GM19328 (cell line): Measurements from ENCODE around the gene CACNA2D2.
"Not testable (repeated sequence)": the region's sequence is repeated elsewhere in the genome, so short reads cannot be mapped to it uniquely, and the experiment has no call there.

Source experiments
- ATAC-seq: cut with Tn5 transposase; IDR thresholded peaks from one replicate; pipeline ENCODE4 v1.9.1; 2021; ENCODE audit warnings: mild to moderate bottlenecking, moderate library complexity; ENCODE audit not compliant: unreplicated experiment

The CACNA2D2 gene

DNA sequence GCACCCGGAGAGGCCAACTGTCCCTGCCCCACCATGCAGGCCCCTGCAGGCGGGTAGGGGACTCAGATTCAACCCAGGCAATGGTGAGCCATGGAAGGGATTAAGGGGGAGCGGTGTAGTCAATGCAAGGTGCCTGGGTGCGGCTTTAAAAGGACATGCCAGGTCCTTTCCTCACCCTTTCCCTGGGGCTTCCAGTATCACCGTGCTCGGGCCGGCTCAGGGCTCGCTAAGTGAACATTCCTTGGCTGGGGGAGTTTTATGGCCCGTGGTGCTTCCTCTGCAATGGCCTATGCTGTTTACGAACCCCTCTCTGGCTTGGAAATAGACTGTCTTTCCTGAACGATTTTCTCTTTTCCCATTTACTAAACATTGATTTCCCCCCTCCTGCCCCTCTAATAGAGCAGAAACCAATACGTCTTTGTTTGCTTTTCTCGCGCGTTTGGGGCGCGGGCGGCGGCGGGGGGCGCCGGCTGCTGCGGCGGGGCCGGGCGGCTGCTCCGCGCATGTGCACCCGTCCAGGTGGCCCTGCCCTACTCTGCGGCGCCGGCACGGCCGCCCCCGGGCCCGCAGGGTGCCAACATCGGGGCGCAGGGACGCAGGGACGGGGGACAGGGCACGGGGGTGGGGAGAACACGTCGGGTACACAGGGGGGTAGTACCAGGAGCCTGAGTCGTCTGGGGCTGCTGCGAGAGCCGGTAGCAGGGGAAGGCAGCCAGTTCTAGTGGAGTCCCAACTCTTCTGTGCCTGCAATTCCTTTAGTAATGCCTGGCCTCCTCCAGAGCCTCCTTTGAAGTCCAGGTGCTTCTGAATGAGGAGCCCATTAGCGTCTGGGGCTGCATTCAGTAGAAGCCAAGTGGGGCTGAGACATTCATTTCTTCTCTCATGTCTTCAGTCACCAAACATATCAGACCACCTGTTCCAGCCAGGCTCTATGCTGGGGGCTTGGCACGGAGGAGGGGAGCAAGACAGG is 26.9 kb upstream of the CACNA2D2 start:
- no peak for ATAC-seq

DNA sequence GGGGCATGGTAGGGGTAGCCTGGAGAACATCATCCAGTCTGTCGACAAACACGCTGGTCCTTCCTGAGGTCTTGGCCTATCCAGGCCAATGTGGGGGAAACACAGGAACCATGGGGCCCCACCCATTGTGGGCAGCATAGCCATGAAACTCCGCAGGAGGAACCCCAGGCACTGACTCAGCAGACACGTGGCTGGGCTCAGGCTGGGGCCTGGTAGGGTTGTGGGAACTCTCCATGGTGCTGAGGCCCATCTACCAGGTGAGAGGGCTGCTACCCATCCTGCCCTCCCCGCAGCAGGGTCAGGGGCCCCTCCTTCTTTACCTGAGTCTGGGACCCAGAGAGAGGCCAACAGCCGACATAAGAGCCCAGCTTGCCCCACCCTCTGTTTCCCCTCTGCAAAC is 22.6 kb upstream of the CACNA2D2 start:
- ATAC-seq: no peak

DNA sequence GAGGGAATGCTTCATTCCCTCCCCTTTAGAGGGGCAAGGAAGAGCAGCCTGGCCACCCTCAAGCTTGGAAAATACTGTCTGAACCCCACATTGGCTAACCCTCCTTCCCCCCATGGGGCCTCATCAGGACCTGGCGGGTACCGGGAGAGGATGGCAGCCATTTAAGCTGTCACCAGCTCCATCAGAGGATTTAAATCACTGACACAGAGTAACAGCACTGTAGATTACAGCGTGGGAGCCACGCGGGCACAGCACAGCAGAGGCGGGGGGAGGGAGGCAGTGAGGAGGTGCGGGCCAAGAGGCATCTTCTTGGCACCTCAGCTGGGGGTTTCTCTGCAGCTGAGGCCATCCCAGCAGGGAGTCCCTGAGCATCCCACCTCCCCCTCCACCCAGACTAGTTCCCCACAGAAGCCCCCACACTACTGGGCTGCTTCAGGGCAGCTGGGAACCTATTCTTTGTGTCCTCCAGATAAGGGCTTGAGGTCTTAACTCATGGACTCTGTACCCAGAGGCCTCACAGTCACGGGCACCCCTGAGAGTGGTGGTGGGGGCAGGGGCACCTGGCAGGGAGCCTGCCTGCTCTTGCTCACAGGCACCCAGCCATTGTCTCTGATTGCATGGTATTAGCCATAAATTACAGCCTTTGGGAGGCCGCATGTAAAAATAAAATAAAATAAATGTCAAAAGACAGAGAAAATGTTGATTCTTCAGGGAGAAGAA is 21.9 kb upstream of the CACNA2D2 start:
- ATAC-seq: no peak

DNA sequence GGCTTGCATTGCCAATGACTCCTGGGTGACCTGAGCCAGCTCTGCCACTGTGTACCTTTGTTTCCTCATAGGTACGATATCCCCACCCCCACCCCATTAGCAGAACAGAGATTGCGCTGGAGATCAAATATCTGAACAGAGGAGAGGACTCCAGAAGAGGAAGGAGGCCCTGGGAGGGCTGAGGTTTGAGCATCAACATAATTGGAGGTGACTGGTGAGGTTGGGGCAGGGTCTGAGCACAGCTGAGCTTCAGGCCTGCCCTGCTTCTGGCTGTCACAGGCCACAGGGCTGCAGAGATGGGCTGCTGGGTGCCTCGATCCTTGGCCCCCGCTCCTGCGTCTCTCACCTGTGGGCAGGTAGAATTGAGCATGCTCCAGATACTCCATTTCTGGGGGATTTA is 21.3 kb upstream of the CACNA2D2 start:
- no peak for ATAC-seq

DNA sequence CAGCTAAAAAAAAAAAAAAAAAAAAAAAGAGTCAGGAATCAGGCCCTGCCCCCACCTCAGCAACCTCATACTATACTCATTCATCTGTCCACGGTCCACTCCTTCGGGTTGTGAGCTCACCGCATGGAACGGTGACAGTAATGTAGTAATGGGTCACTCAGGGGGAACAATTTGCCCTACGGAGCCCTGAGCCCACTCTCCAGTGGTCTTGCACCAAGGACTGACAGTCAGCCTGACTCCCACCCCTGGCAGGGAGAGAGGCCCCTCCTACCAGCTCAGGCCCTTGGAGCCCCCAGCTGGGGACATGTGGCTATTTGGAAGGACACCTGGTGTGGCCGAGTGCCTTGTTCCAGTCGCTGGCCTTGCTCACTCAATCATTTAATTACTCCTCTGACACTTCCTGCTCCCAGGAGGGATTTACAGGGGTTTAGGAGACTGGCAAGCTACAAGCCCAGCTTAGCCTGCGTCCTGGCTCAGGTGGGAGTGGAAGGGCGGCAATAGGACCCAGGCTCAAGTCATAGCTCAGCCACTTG is 19.9 kb upstream of the CACNA2D2 start:
- no peak for ATAC-seq

DNA sequence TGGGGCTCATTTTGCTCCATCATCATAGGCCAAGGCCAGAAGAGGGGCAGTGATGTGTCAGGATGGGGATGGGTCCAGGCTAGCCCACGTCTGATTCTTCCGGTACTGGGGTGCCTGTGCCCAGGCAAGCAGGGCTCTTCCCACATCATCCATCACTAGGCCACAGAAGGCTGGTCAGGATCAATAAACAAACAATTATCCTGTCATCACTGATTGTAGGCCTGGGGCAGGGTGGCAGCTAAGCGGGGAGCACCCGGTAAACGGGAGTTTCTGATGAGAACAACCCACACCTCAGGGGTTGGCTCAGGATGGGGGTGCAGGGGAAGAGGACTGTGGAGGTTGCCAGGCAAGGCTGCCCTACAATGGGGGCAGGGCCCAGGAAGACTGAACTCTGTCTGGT is 18.1 kb upstream of the CACNA2D2 start:
- no peak for ATAC-seq

DNA sequence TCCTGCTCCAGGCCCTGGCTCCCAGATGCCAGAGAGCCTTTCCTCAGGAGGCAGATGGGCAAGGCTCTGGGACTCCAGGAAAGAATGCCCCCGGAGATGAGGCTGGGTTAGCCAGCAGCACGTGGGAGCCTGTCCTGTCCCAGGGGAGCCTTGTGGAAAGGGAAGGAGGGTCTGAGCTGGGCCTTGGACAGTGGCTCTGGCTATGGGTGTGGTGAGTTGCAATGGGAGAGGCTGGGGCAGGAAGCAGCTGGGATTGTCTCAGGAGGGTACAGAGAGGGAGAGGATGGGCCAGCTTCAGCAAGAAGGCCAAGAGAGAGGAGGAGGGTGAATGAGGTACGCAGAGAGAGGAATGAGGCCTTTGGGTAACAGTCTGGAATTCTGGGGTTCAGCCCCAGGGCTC is 17.4 kb upstream of the CACNA2D2 start:
- no peak for ATAC-seq

DNA sequence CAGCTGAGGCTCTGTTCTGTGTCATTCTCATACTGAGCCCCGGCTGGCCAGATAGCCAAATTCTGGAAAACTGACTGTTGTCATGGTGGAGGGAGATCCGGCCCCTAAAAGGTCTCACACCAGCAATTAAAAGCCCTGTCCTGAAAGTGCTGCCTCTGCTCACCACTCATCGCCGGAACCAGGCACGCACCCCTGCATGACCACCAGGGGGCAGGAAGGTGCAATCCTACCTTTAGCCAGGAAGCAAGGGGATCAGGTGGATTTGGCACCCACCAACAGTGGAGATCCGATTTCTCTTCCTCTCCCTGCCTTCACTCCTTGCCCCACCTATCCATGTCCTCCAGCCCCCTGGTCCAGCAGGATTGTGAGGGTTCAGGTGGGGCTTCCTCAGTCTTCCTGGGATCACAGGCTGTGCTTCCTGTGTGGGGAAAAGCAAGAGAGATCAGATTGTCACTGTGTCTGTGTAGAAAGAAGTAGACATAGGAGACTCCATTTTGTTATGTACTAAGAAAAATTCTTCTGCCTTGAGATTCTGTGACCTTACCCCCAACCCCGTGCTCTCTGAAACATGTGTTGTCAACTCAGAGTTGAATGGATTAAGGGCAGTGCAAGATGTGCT is 16.1 kb upstream of the CACNA2D2 start:
- ATAC-seq: no peak

DNA sequence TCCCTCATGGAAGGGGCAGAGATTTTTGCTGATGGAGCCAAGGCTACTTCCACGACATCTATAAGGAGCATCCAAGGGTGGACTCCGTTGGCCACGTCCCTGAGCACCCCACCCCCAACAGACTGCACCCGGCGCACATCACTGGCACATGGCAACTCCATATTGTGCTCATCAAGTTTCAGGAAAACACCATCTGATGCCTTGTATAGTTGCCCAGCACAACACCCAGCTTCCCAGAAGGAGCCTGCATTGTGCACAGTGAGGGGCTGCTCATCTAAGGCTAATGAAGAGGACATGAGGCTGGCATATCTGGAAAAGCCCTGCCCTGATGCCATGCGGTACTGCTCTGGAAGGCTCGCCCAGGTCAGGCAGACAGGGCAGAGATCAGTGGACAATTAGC is 15.0 kb upstream of the CACNA2D2 start:
- no peak for ATAC-seq

DNA sequence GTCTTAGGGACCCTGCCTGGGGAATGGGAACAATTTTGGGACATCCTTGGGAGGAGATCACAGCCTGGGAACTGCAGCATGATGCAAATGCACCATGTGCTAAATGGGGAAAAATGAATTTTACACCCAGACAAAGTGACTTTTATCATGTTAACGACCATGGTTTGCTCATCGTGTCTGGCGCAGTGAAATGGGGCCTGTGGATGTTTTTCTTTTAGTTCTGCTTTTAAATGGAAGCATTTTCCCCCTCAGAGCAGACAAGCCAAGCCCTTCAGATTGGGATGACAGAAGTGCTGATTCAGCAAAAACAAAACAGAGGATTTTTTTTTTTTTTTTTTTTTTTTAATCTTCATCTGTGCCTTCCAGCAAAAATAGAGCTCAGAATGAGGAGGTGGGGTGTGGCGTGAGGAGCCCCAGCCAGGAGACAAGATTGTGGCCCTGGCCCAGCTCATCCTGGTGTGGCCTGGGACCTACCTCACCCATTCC is 14.3 kb upstream of the CACNA2D2 start:
- no peak for ATAC-seq

DNA sequence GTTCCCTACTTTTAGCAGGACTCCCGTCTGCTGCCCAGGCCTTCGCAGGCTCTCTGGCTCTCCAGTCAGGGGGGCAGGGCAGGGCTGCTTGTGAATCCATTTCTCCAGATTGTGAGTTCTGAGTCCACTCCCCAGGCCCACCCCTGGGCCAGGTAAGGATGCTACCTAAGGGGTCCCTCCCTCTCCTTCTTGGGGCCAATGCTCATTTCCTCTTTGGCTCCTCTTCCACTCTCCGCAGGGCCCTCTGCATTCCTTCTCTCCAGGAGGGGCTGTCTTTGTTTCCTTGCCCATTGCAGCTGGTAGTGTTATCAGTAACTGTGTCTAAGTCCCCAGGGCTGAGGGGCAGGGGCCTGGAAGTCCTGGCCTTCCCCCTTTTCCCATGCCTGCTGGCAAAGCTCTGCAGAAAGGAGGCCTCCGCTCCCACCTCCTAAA is 13.0 kb upstream of the CACNA2D2 start:
- no peak for ATAC-seq

DNA sequence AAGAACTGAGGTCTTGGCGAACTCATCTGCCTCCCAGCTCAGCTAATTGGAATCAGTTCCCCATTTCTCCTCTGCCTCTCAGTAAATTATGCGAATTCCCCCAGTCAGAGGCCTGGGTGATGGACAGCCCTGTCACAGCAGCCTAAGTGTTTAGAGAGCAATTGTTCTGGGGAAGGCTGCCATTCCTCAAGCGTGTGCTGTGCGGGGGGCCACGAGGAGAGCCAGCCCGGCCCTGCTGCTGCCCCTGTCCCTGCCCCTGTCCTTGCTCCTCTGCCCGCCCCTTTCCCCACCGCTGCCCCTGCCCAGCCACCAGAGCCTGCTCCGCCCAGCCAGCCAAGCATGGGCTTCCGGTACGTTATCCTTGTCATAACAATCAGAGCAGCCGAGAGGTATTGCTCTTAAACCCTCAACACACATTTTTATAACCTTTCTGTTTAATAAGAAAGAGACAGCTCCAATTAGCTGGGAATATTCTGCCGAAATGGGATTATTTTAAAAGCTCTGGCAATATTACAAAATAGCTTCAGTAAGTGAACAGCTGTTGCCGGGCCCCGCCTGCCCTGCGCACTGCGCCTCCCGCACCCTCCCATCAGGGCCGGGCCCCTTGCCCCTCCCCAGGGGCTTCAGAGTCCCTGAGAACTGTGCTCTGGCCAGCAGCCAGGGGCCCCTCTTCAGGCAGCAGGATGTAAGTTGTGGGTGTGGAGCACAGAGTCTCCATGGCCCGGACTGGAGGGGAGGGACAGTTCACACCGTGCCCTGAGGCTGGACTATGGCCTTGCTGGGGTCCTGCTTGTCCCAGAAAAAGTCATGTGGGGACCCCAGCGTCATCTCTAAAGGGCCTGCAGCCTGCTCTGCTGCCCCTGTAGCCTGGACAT is 12.4 kb upstream of the CACNA2D2 start:
- ATAC-seq: no peak

DNA sequence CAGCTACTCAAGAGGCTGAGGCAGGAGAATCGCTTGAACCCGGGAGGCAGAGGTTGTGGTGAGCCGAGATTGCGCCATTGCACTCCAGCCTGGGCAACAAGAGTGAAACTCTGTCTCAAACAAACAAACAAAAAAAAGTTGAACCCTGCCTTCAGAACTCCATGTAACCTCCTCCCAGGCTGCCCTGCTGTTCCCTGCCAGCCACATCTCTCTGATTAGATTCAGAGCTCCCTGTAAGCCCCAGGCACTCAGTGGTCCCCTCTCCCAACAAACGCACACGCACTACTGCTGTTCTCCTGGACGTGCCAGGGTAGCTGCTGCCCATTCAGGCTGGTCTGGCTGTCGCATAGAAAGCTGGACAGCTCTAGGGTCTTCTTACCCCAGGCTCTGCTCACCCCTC is 9.5 kb upstream of the CACNA2D2 start:
- ATAC-seq: not testable (repeated sequence)

DNA sequence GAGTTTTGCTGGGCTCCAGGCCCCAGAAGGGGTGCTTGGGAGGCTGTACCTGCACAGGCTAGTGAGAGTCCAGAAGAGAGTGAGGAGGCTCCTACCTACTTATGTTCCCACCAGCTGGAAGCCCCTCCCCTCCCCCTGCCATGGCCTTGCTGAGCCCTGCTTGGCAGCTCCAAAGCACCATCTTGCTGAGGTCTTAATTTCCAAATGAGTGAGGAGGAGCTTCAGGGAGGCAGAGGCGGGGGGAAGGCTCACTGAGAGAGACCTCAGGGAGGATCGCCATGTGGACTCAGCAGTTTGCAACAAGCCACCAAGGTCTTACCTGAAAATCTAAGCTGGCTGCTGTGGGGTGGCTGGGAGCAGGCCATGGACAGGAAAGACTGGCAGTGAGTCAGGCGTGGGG is 8.7 kb upstream of the CACNA2D2 start:
- ATAC-seq: no peak

DNA sequence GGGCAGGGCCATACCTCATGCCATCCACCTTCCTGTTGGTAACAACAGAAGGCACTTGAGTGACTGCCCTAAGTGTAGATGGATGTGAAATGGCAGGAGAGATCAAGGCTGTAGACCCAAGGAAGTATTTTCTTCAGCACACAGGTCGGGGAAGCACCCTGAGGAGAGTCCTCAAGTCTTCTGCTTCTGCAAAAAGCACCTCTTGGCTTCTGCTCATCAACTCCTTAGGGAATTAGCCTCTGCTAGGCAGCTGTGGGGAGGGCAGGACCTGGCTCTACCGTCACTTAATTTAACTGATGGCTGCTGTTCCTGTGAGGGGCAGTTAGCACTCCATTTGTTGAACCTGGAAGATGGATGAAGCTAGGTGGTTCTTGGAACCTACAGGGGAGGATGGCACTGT is 6.9 kb upstream of the CACNA2D2 start:
- ATAC-seq: no peak

DNA sequence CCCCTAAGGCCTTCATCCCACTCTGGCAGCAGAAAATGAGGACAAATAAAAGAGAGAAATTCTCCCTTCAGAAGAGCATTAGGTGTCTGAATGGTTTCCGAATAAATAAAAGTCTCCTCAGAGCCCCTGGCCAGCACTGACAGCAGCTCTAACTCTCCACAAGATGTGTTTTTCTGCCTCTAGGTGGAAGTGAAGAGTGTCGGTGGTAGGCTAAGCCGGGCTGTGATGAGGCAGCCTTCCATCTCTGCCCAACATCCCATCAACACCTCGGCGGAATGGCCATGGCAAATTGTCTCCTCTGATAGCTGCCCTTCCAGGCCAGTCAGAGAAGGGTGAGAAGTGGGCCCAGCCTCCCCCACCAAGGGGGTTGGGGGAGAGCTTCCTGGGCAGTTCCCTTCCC is 6.3 kb upstream of the CACNA2D2 start:
- no peak for ATAC-seq

DNA sequence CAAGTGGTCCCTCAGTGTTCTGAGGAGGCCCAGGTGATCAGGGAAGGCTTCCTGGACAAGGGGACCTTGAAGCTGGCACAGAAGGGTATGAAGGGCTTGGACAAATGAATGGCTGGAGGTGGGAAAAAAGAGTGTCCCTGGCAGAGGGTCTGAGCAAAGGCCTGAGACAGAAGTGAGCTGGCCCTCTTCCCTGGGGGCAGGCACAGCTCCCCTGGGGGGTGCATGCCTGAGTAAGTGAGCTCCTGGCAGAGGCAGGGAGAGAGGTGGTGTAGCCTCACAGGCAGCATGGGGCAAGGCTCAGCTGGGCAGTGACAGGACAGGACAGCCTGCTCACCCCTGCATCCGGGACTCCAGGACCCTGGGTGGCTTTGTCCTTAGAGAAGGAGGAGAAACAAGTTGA is 5.4 kb upstream of the CACNA2D2 start:
- no peak for ATAC-seq

DNA sequence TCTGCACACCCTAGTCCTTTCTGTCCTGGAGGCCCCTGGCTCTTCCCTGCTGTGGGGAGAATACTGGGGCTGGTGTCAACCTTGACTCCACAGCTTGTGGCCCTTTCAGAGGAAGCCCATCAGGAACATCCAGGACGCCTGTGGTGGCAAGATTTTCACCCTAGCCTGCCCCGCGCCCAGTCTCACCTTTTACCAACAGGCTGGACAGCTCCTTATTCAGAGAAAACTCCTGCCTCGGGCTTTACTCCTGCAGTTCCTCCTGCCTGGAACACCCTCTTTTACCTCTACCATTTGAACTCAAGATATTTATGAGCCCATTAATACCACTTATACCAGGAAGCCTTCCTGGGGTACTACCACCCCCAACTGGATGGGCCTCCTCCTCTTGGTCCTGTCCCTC is 2.7 kb upstream of the CACNA2D2 start:
- ATAC-seq: no peak

DNA sequence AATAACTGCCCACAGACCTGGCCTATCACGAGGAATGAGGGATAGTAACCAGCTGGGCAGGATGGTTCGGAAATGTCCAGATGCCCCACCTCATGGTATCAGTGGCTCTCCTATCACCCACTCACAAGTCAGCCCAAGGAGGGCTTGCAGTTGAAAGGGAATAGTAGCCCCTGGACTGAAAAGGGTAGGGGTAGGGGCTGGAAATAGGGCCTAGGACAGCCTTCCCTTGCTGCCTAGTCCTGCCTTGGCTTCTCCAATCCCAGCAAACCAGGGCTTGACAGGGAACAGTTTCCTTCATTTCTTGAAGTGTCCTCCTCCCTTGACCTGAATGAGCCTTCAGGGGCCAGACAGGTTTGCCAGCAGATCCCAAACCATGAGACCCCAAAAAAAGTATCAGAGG is 1.2 kb upstream of the CACNA2D2 start:
- no peak for ATAC-seq
